Activated naive CD4-positive, alpha-beta T cell treated with Interleukin-2 at 50 U/mL for 16 hours (primary cell): Measurements from ENCODE around the gene MUC12.

ENCODE experiments used
- DNase-seq: peaks from one replicate; pipeline ENCODE4 v3.0.0-alpha.2; 2020

MUC12 gene

GRCh38 chr7:101066141-101066832, 96.9 kb downstream of the MUC12 start:
- no peak for DNase-seq

GRCh38 chr7:101066833-101067177, 97.4 kb downstream of the MUC12 start:
- no peak for DNase-seq

GRCh38 chr7:101068401-101068800, 99.0 kb downstream of the MUC12 start:
- no peak for DNase-seq
